Large intestine (tissue), 3 donors: ENCODE measurements around the gene UBC. TPM values are rescaled to one million over a fixed set of nuclear protein-coding genes. Genes with fewer than 3 reads are reported as not detected.
"Not testable (repeated sequence)": the region's sequence is repeated elsewhere in the genome, so short reads cannot be mapped to it uniquely, and the experiment has no call there.

ENCODE experiments used
- DNase-seq, 2 donors: peaks; one replicate each; pipeline versions ENCODE4 v3.0.0 to v3.0.0-alpha.2; 2013
- H3K27ac ChIP-seq: one replicate; pipeline ENCODE4 v1.5.1; 2013; ENCODE audit warnings: low read length
- H3K27me3 ChIP-seq: 2 replicates; pipeline ENCODE4 v1.6.1; 2013; ENCODE audit warnings: low read length; ENCODE audit not compliant: control insufficient read depth, insufficient read depth
- H3K36me3 ChIP-seq: 2 replicates; pipeline ENCODE4 v1.6.1; 2013; ENCODE audit warnings: low read length; ENCODE audit not compliant: control insufficient read depth, insufficient read depth
- H3K4me1 ChIP-seq: one replicate; pipeline ENCODE4 v1.6.1; 2013; ENCODE audit warnings: low read length; ENCODE audit not compliant: control insufficient read depth, insufficient read depth
- H3K4me3 ChIP-seq: one replicate; pipeline ENCODE4 v1.5.1; 2013; ENCODE audit warnings: low read length
- H3K9me3 ChIP-seq: one replicate; pipeline ENCODE4 v1.6.1; 2013; ENCODE audit warnings: mild to moderate bottlenecking, low read depth, low read length, moderate library complexity; ENCODE audit not compliant: control insufficient read depth
- WGBS: methylation state at CpG from one replicate; pipeline ENCODE4 v1.1.5; 2013; ENCODE audit warnings: low lambda C conversion rate; ENCODE audit not compliant: insufficient coverage; 5-methylcytosine and 5-hydroxymethylcytosine counted together
- polyA plus RNA-seq: library from polyadenylated mRNA; unstranded; fragments of 120-200 nt; gene quantifications from one replicate; pipeline ENCODE4 v1.2.1, GENCODE V29; 2013

UBC gene
- polyA plus RNA-seq, 1 donor = 763 TPM

- H3K4me1 ChIP-seq = peaks cover 38% of the 10 kb centered on the region
- DNase-seq = peak in 1 of 2 donors; percentile 43
- no peaks in the 10 kb centered on the region for H3K36me3 ChIP-seq
- no peak overlapping the region for H3K4me3 ChIP-seq
- no peaks in the 10 kb centered on the region for H3K27me3 ChIP-seq
- H3K27ac ChIP-seq = peak overlapping the region; percentile 96
- WGBS = no CpG with 5 or more reads among the region's 10 CpGs
- H3K9me3 ChIP-seq = no peaks in the 10 kb centered on the region
Measured at GRCh38 chr12:124883263-124884130, 31.0 kb downstream of the UBC start.

- H3K9me3 ChIP-seq = no peaks in the 10 kb centered on the region
- no CpG with 5 or more reads among the region's 10 CpGs for WGBS
- H3K4me1 ChIP-seq = peaks cover 34% of the 10 kb centered on the region
- DNase-seq = no peak
- H3K27me3 ChIP-seq = no peaks in the 10 kb centered on the region
- H3K36me3 ChIP-seq = no peaks in the 10 kb centered on the region
- no peak overlapping the region for H3K27ac ChIP-seq
- no peak overlapping the region for H3K4me3 ChIP-seq
Measured at GRCh38 chr12:124881123-124881522, 33.3 kb downstream of the UBC start.

GRCh38 chr12:124880335-124880734, 34.1 kb downstream of the UBC start:
- H3K4me1 ChIP-seq = peaks cover 30% of the 10 kb centered on the region
- WGBS = no CpG with 5 or more reads among the region's 11 CpGs
- DNase-seq, H3K36me3 ChIP-seq, H3K27ac ChIP-seq, H3K9me3 ChIP-seq, H3K4me3 ChIP-seq, H3K27me3 ChIP-seq: not testable (repeated sequence)

- no peak overlapping the region for H3K27ac ChIP-seq
- peaks cover 25% of the 10 kb centered on the region for H3K4me1 ChIP-seq
- no peaks in the 10 kb centered on the region for H3K27me3 ChIP-seq
- DNase-seq = no peak
- no peak overlapping the region for H3K4me3 ChIP-seq
- H3K9me3 ChIP-seq = no peaks in the 10 kb centered on the region
- WGBS = 98% methylated on average over 6 of the region's 18 CpGs
- H3K36me3 ChIP-seq = no peaks in the 10 kb centered on the region
Measured at GRCh38 chr12:124878795-124879516, 35.5 kb downstream of the UBC start.

GRCh38 chr12:124877423-124877822, 37.0 kb downstream of the UBC start:
- Histone ChIP-seq H3K4me3 (no peak overlapping the region), H3K4me1 (peaks cover 15% of the 10 kb centered on the region), H3K9me3 (no peaks in the 10 kb centered on the region), H3K27me3 (no peaks in the 10 kb centered on the region), H3K27ac (no peak overlapping the region), H3K36me3 (no peaks in the 10 kb centered on the region)
- no peak for DNase-seq
- WGBS = no CpG with 5 or more reads among the region's 3 CpGs

- no peaks in the 10 kb centered on the region for H3K27me3 ChIP-seq
- H3K27ac ChIP-seq = no peak overlapping the region
- H3K4me1 ChIP-seq = peaks cover 15% of the 10 kb centered on the region
- no CpG with 5 or more reads among the region's 2 CpGs for WGBS
- no peaks in the 10 kb centered on the region for H3K36me3 ChIP-seq
- no peak overlapping the region for H3K4me3 ChIP-seq
- no peaks in the 10 kb centered on the region for H3K9me3 ChIP-seq
- DNase-seq = peak in 1 of 2 donors; percentile 10
Measured at GRCh38 chr12:124876171-124876570, 38.3 kb downstream of the UBC start.

- WGBS = no CpG with 5 or more reads among the region's 2 CpGs
- Histone ChIP-seq H3K9me3 (no peaks in the 10 kb centered on the region), H3K27ac (no peak overlapping the region), H3K4me1 (peaks cover 15% of the 10 kb centered on the region), H3K36me3 (no peaks in the 10 kb centered on the region), H3K27me3 (no peaks in the 10 kb centered on the region), H3K4me3 (no peak overlapping the region)
- peak in 1 of 2 donors; percentile 24 for DNase-seq
Measured at GRCh38 chr12:124875803-124876132, 38.7 kb downstream of the UBC start.

GRCh38 chr12:124874988-124875802, 39.3 kb downstream of the UBC start:
- Histone ChIP-seq H3K27ac (peak overlapping the region; percentile 14), H3K27me3 (no peaks in the 10 kb centered on the region), H3K4me3 (no peak overlapping the region), H3K4me1 (peaks cover 15% of the 10 kb centered on the region), H3K9me3 (no peaks in the 10 kb centered on the region), H3K36me3 (no peaks in the 10 kb centered on the region)
- no CpG with 5 or more reads among the region's 14 CpGs for WGBS
- DNase-seq = peak in 1 of 2 donors; percentile 31

- no peaks in the 10 kb centered on the region for H3K36me3 ChIP-seq
- H3K4me3 ChIP-seq = no peak overlapping the region
- no peaks in the 10 kb centered on the region for H3K27me3 ChIP-seq
- no peak for DNase-seq
- no peak overlapping the region for H3K27ac ChIP-seq
- WGBS = 90% methylated on average over 2 of the region's 4 CpGs
- no peaks in the 10 kb centered on the region for H3K9me3 ChIP-seq
- H3K4me1 ChIP-seq = peaks cover 15% of the 10 kb centered on the region
Measured at GRCh38 chr12:124874188-124874587, 40.3 kb downstream of the UBC start.

- H3K27ac ChIP-seq = no peak overlapping the region
- H3K27me3 ChIP-seq = no peaks in the 10 kb centered on the region
- peaks cover 9% of the 10 kb centered on the region for H3K4me1 ChIP-seq
- H3K4me3 ChIP-seq = no peak overlapping the region
- peak in 1 of 2 donors; percentile 42 for DNase-seq
- WGBS = no CpG with 5 or more reads among the region's 11 CpGs
- H3K9me3 ChIP-seq = no peaks in the 10 kb centered on the region
- H3K36me3 ChIP-seq = no peaks in the 10 kb centered on the region
Measured at GRCh38 chr12:124872068-124872719, 42.3 kb downstream of the UBC start.
